ENCODE data around the gene GTPBP8. TPM values are rescaled to one million over a fixed set of nuclear protein-coding genes. Genes with fewer than 3 reads are reported as not detected.

The GTPBP8 gene
- total and polyA plus RNA-seq, 10 of the 15 experiments (the other 5 are each of a cell fraction or from before 2014, with no cell fraction given) = 10.3 to 29.0 (median 17.0) TPM

GRCh38 chr3:112974178-112974517 is 16.6 kb upstream of the GTPBP8 start:
- RAD21 ChIA-PET (ENCODE audit: unreplicated experiment) = interaction anchor here (0.7 to 5.4 kb wide), 7 partner anchors 9 to 327 kb away, joined by 3 to 62 read pairs (median 3); partner anchors contain the start of gene GTPBP8
- in situ Hi-C loops (cut with MboI) = no loop called here
- intact Hi-C loops (cut with micrococcal nuclease; ENCODE audit: unreplicated experiment) = loop anchor here (5.0 to 10.0 kb wide), 5 partner anchors 47 to 859 kb away; partner anchors contain the start of gene SLC9C1
- H3K79me2 ChIP-seq (ENCODE audit: control insufficient read depth, insufficient read depth, low read length) = peaks cover 2% of the 10 kb centered on the region
- TF ChIP-seq NR2C2 (IDR thresholded peaks at IDR 0.05; ENCODE audit: borderline replicate concordance, control insufficient read depth, insufficient read length, low read depth) = no peak
- TF ChIP-seq FOXM1 (IDR thresholded peaks at IDR 0.05; ENCODE audit: low read depth, low read length) = no peak
- no peak for TF ChIP-seq TCF7 (IDR thresholded peaks at IDR 0.05; ENCODE audit: borderline replicate concordance)
- TF ChIP-seq, protein P1, sequence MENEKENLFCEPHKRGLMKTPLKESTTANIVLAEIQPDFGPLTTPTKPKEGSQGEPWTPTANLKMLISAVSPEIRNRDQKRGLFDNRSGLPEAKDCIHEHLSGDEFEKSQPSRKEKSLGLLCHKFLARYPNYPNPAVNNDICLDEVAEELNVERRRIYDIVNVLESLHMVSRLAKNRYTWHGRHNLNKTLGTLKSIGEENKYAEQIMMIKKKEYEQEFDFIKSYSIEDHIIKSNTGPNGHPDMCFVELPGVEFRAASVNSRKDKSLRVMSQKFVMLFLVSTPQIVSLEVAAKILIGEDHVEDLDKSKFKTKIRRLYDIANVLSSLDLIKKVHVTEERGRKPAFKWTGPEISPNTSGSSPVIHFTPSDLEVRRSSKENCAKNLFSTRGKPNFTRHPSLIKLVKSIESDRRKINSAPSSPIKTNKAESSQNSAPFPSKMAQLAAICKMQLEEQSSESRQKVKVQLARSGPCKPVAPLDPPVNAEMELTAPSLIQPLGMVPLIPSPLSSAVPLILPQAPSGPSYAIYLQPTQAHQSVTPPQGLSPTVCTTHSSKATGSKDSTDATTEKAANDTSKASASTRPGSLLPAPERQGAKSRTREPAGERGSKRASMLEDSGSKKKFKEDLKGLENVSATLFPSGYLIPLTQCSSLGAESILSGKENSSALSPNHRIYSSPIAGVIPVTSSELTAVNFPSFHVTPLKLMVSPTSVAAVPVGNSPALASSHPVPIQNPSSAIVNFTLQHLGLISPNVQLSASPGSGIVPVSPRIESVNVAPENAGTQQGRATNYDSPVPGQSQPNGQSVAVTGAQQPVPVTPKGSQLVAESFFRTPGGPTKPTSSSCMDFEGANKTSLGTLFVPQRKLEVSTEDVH (IDR thresholded peaks at IDR 0.05; ENCODE audit: low read depth, partially characterized antibody) = no peak
- TF ChIP-seq RCOR1 (conservative IDR thresholded peaks at IDR 0.05; ENCODE audit: low read depth, low read length) = no peak
- TF ChIP-seq, protein P2, sequence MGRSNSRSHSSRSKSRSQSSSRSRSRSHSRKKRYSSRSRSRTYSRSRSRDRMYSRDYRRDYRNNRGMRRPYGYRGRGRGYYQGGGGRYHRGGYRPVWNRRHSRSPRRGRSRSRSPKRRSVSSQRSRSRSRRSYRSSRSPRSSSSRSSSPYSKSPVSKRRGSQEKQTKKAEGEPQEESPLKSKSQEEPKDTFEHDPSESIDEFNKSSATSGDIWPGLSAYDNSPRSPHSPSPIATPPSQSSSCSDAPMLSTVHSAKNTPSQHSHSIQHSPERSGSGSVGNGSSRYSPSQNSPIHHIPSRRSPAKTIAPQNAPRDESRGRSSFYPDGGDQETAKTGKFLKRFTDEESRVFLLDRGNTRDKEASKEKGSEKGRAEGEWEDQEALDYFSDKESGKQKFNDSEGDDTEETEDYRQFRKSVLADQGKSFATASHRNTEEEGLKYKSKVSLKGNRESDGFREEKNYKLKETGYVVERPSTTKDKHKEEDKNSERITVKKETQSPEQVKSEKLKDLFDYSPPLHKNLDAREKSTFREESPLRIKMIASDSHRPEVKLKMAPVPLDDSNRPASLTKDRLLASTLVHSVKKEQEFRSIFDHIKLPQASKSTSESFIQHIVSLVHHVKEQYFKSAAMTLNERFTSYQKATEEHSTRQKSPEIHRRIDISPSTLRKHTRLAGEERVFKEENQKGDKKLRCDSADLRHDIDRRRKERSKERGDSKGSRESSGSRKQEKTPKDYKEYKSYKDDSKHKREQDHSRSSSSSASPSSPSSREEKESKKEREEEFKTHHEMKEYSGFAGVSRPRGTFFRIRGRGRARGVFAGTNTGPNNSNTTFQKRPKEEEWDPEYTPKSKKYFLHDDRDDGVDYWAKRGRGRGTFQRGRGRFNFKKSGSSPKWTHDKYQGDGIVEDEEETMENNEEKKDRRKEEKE (IDR thresholded peaks at IDR 0.05) = no peak
- TF ChIP-seq CBX3 (IDR thresholded peaks at IDR 0.05; ENCODE audit: borderline replicate concordance, low read depth) = no peak
- TF ChIP-seq WRNIP1 (IDR thresholded peaks at IDR 0.05; ENCODE audit: borderline replicate concordance, low read depth, low read length) = no peak
- no peak for TF ChIP-seq FOS (IDR thresholded peaks at IDR 0.05; ENCODE audit: borderline replicate concordance, extremely low read depth, insufficient read length)
- peaks cover 33% of the 10 kb centered on the region for H3K4me1 ChIP-seq (ENCODE audit: control insufficient read depth, insufficient read depth, low read length)
- SMC1A ChIA-PET (ENCODE audit: uncharacterized antibody, unreplicated experiment) = interaction anchor here (1.1 to 6.8 kb wide), 8 partner anchors 11 to 332 kb away, joined by 3 to 89 read pairs (median 4); no protein-coding TSS in a partner anchor
- H2AFZ ChIP-seq (ENCODE audit: control insufficient read depth, low read depth, low read length) = no peak overlapping the region; the same call in none of the 2 replicates
- WGBS (ENCODE audit: insufficient coverage, insufficient replicate concordance, low lambda C conversion rate, missing lambda C conversion rate) = 0% methylated on average over 2 of the region's 2 CpGs
- no TSS peak for BruUV-seq (replicated peaks)
- H3K36me3 ChIP-seq (ENCODE audit: control insufficient read depth in 2 of 2, insufficient read depth in 2 of 2, low read length in 1 of 2) = no peaks in the 10 kb centered on the region
- H3K27ac ChIP-seq (ENCODE audit: control insufficient read depth, insufficient read depth) = peak overlapping the region; percentile 77
- CTCF ChIA-PET = interaction anchor here (0.7 to 3.4 kb wide), 6 partner anchors 9 to 1255 kb away, joined by 3 to 33 read pairs (median 4); no protein-coding TSS in a partner anchor
- H4K20me1 ChIP-seq (ENCODE audit: control insufficient read depth, insufficient read depth) = no peaks in the 10 kb centered on the region
- DNase-seq (ENCODE audit: low read depth, low spot score) = no peak
- H3K27me3 ChIP-seq (replicated peaks in 1 of 2; ENCODE audit: control insufficient read depth in 2 of 2, insufficient read depth in 2 of 2, low read length in 1 of 2) = no peaks in the 10 kb centered on the region
- no peaks in the 10 kb centered on the region for H3K9me3 ChIP-seq (replicated peaks; ENCODE audit: control insufficient read depth, insufficient read depth, low read length)
- peak overlapping the region; percentile 45 for H3K4me3 ChIP-seq
- peak overlapping the region; percentile 71 for H3K9ac ChIP-seq (ENCODE audit: control insufficient read depth, insufficient read depth, low read length)
- H3K4me2 ChIP-seq (ENCODE audit: control insufficient read depth, insufficient read depth) = peak overlapping the region; percentile 87
- POLR2A ChIA-PET = no interaction called here
- no peak for FAIRE-seq
- peak; percentile 22; the same call in 2 of the 3 replicates for ATAC-seq

Measured in GM12878 (cell line).